Middle frontal gyrus (tissue), 1 donor: ENCODE data around the gene RNF144B.
"Not testable (repeated sequence)": the region's sequence is repeated elsewhere in the genome, so short reads cannot be mapped to it uniquely, and the experiment has no call there.

ENCODE experiments used
- DNase-seq: peaks from one replicate; pipeline ENCODE4 v3.0.0-alpha.2; 2015; ENCODE audit warnings: low spot score; ENCODE audit errors: extremely low spot score

RNF144B gene

DNA sequence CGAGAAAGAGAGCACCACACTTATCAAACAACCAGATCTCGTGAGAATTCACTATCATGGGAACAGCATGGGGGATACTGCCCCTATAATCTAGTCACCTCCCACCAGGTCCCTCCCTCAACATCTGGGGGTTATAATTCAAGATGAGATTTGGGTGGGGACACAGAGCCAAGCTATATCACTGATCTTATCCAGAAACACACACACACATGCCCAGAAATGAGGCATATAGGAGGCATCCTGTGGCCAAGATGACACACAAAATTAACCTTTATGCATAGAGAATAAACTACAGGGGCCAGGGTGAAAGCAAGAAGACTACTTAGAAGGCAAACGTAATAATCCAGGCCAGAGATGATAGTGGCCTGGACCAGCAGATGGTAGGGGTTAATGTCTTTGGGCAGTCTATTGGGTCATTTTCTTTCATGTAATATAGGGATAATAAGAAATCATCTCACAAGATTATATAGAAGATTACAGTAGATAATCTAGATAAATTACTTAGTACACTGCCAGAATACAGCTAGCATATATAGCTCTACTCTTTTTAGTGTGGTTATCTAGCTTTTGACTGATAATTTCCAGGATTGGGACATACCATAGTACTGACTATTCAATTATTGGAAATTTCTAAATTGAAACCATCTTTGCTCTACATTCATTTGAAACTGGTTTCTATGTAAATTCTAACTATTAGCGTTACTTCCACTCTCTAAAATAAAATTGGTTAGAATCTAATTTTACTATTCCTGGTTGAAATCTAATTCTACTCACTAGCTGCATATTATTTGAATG is 20.0 kb downstream of the RNF144B start:
- DNase-seq = no peak

DNA sequence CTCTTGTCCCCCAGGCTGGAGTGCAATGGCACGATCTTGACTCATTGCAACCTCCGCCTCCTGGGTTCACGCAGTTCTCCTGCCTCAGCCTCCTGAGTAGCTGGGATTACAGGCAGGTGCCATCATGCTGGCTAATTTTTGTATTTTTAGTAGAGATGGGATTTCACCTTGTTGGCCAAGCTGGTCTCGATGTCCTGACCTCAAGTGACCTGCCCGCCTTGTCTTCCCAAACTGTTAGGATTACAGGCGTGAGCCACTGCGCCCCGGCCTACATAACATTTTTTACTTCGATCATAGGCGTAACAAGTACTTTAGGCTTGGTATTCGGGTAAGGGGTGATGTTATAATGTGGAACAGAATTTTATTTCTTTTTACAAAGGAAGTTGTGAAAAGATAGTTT is 22.5 kb downstream of the RNF144B start:
- DNase-seq = not testable (repeated sequence)

DNA sequence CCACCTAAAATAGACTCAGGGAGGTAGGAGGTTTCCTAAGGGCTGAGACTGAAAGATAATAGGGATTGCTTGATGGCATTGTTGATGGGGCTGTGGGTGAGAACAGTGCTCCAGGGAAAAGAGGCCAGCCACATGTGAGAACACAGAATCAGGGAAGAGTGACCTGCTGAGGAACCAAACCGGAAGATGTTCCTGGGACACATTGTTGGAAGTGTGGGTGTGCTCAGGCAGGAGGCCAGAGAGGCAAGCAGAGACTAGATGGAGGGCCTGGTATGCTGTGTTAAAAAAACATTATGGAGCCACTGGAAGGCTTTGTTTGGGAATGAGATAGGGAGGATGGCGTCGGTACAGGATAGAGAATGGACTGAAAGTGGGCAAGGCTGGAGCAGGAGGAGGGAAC is 23.3 kb downstream of the RNF144B start:
- no peak for DNase-seq

DNA sequence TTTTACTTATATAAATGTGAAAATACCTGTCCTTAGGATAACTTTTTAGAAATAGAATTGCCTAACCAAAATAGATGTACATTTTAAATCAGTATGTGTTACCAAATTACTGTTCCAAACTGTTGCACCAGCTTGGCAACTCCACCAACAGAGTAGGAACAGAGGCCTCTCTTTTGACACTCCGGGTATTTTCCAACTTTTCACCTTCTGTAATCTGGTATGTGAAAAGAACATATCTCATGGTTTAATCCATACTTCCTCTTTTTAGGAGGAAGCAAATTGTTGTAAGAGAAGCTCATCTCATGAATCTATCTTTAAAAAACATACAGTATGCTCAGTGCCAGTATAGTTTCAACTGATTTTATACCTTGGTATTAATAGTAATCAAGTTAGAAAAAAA is 24.9 kb downstream of the RNF144B start:
- no peak for DNase-seq

DNA sequence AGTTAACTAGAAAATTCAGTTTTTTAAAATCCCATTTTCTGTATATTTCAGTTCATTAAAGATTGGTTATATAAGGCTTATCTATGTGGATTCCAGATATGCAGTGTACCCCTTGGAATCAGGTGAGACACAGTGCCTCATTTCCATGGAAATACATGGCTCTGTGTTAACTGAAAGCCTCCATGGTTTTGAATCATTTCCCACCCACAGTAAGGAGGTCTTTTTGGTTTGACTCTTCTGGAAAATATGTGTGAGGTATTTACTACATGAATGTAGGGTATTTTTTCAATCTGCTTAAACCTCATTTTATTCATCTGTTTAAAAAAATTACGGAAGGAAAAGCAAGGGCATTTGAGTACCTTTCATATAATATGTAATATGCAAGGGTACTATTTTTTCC is 25.5 kb downstream of the RNF144B start:
- DNase-seq = no peak

DNA sequence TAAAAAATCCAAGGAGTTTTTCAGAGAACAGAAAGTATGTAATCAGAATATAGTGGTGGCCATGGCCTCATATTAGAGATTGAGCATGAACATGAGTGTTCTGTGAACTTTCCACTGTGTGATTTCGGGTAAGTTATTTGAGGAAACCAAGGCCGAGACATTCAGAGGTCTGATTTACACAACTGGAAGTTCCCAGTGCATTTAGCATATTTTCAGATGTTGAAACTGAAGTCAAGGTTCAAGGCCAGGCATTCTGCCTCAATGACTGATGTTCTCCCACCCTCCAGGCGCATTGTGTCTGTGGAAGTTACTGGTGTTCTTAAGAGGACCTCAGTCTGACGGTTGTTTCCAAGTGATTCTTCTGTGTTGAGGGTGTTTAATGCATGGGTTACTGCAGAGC is 26.2 kb downstream of the RNF144B start:
- no peak for DNase-seq

DNA sequence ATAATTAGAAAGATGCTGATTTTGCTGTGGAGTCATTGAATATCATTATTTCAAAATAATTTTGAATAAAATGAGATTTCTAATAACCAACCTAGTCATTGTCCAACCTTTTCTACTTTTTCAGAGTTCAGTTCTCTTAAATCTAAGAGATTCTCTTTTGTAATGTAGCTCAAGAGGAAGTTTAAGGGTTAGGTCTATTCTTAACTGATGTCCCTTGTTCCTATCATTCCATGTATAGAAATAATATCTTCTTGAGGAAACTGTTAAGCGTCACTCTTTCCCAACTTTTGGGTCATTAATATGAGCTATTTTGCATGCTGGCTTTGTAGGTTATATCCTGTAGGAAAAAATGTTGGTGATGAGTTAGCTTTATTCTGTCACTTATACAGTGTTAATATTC is 27.0 kb downstream of the RNF144B start:
- DNase-seq = no peak

DNA sequence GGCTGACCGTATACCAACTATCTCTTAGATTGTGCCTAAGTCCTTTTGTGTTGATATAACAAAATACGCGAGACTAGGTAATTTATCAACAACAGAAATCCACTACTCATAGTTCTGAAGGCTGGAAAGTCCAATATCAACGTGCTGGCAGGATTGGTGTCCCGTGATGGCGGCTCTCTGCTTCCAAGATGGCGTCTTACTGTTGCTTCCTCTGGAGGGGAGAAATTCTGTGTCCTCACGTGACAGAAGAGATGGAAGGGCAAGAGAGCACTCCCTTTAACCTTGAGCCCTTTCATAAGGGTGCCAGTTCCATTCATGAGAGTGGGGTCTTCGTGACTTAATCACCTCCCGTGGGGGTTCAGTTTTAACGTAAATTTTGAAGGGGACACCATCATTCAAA is 28.1 kb downstream of the RNF144B start:
- no peak for DNase-seq

DNA sequence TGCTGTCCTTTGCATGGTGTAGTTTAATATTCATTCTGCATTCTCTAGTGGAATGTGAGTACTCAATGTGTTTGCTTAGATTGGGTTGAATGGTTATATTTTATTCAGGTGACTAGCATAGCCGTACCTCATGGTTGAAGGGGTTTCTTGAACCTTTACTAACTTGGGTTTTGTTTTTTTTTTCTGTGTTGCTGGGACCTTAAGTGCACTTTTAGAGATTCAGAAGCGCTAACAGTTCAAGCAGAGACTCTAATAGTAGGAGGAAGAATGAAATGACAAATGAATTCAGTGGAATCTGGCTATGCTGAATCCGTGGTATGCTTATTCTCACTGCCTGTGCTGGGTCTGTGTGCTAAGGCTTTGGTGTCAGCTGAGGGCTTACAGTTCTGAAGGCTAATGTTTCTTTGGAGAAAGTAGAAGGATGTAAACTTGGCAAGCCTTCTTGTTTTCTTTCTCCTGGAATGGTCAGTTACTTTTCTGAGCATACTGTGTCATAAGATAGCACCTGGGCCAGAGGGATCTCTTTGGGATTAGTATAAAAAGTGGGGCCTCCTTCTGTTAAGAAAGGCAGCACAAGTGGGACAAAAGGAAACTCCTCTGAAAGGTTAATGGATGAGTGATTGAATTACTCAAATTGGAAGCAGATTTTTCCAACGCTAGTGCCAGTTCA is 28.7 kb downstream of the RNF144B start:
- DNase-seq = no peak

DNA sequence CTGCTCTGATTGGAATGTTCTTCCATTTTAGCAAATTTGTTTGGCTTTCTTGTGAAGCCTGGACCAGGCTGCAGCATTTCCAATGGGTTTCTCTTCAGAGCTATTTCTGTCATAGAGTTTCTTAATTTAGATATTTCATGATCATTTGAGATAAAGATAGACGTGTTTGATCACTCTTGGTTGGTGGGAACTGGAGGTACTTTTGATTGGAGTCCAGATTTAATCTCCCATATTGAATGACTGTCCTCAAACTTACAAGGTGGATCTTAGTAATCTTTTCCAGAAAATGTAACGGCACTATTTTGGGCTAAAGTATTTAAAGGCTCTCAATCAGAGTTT is 29.2 kb downstream of the RNF144B start:
- DNase-seq = no peak

DNA sequence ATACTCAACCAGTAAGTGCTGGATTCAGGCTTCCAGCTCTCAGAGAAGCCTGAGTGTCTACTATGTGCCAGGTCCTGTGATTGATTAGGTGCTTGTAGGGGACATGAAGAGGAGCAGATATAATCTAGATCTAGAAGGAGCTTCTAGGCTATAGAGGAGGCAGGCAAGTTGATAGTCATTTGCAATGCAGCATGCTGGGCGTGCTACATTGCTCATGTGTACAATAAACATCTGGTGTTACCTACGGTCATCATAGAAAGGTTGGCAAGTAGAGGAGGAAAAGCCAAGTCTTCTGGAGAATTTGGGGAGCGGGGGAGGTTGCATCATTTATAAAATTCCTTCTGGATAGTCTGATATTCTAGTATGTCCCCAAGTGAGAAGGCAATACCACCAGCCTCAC is 33.2 kb downstream of the RNF144B start:
- no peak for DNase-seq

DNA sequence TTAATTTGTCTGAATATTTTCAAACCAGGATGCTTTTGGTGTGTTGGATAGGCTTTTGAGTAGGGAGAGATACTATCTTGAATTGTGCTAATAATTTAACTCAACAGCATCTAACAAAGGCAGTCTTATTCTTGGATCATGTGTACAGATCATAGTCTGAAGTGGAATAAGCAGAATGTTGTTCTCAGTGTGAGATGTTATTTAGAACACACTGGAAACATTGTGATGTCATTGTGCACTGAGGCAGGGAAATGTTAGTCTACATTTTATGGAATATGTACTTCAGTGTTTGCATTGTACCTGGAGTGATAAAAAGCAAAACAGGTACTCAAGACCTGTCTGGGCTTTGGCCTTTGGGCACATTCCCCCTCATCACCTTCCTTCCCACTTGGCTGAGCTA is 35.0 kb downstream of the RNF144B start:
- DNase-seq = no peak

DNA sequence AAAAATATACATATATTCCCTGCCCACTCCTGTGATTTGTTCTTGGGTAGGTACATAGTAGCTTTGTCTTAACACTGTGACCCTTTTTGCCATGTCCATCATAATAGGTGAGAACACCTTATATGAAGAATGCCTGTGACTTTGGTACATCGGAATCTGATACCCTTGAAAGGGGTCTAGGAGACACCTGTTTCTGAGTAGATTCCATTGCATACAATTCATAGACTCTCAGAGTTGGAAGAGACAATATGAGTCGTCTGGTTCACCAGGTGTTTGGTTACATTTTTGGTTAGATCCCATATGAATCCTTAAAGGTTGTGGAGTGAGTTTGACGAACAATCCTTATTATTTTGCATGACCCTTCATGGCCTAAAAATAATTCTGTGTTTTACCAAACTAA is 36.3 kb downstream of the RNF144B start:
- DNase-seq = no peak

DNA sequence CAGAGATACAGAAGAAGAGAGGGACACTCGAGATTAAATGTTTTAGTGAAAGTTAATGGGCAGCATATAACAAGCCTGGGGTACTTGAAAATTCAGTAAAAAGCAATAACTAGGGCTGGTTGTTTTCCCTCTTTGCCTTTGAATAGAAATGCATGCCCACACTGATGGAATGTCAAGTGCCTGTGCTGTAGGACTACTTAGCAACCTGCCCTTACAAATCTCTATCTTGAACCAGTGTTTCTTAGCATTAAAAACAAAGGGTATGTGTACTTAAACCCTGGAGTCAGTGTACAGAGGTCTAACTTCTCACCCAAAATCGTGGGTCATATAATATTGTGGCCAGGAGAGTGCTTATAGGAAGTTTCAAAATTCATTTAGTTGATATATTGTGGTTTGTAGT is 37.1 kb downstream of the RNF144B start:
- no peak for DNase-seq

DNA sequence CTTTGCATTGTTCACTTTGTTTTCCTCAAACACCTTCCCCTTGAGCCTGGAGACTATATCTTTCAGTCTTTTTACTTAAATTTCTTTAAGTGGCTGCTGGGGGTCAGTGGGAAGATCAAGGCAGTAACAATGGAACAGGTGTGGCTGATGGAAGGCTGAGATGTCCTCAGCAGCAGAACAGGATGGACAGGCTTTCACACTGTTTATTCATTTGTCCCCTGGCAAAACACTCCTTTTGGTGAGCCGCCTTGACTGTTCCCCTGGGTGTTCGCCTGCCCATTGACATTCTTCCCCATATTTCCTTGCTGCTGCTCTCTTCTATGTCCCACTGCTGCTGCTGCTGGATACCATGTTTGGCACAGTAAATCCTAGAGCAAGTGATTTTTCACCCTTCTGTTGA is 38.1 kb downstream of the RNF144B start:
- no peak for DNase-seq

DNA sequence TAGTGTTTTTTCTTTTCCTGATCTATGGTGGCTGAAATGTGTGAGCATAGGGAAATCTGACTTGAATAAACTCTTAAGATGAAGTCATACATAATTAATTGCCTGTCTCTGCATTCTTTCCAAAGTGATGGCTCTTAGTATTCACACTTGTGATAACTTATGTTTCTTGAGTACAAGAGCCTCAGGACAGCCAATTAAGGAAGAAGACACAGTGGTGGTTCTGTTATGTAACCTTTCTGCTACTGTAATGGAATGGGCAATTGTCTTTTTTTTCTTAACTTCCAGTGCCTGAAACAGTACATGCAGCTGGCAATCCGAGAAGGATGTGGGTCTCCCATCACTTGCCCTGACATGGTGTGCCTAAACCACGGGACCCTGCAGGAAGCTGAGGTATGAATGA is 40.1 kb downstream of the RNF144B start:
- DNase-seq = no peak

DNA sequence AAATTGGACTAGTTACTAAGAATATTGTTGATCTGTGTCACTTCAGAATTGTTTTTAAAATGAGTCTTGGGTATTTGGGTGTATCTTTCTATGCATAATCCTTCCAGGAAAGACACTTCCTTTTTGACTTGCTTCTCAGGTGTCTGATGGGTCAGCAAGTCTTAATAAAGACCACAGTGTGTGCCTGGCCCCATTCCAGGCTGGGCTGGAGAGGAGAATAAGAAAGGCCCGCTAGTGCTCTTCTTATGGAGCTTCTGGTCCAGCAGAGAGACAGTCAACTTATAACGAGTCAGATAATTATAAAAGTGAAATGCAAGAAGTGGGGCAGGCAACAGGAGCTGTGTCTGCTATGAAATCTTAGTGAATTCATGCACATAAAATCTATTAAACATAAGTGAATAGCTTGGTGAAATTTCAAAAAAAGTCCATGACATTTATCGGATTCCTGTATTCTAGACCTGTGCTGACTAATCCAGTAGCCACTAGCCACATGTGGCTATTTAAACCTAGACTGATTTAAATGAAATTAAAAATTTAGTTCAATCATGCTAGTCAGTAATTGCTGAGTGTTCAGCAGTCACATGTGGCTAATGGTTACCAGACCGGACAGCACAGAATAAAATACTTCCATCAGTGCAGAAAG is 42.6 kb downstream of the RNF144B start:
- DNase-seq = no peak

DNA sequence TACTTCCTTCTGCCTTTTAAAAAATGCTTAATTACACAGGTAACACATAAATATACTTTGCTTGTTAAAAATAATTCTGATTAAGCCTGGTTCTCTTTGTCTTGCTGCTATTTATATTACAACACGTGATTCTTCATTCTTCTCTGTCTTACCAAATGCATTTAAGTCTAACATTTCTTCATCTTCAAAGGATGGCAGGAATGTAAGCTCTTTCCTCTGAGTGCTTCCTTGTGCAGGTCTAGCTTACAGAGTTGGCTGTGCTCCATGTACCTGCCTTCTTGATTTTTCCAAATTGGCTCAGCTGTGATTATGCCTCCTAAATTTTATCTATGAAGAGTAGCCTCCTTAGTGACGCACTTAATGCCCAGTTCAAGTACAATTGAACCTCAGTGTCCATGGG is 44.4 kb downstream of the RNF144B start:
- no peak for DNase-seq

DNA sequence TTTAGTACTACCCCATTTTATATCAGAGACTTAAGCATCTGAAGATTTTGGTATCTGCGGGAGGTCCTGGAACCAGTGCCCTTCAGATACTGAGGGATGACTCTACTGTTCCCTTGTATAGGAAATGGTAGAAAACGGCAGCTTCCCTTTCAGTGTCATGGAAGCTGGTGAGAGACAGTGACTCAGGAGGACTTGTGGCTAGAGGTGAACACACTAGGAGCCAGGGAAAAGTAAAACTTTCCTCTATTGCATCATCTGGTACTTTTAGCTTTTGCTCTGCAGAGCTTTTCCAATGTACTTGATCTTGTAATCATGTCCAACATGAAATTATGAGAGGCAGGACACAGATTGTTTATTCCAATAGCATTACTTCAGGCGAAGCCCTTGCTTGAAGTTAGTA is 45.0 kb downstream of the RNF144B start:
- no peak for DNase-seq

DNA sequence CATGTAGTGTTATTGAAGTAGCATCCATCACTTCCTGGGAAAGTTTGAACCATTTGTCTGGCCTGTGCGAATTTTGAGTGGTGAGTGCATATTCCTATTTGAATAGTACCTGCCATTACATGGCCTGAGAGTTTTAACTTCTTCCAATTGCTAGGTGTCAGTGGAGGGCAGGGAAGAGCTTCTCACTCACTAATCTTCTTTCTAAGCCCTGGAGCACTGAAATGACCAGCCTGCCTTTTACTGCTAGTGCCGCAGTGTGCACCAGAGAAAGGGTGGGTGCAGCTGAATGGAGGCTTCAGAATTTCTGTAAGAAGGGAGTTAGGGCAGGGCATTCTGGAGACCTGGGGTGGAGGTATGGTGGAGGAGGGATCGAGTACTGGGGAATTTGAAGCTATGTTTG is 45.5 kb downstream of the RNF144B start:
- no peak for DNase-seq

DNA sequence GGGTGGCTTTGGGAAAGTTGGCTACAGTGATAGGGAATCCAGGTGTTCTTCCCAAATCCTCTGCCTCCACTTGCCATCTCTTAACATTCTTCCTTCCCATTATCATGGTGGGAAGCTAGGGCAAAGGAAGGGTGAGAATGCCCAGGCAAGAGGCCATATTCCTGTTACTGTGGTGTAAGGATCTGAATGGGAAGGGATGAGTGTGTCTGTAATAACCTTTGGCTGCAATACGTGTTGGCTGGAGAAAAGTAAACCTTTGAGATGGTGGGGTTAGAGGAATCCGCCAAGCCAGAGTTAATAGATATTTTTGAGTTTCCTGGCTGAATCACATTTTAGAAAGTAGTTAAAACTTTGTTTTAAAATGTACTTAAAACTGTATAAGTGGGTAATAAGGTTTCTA is 45.9 kb downstream of the RNF144B start:
- DNase-seq = no peak

DNA sequence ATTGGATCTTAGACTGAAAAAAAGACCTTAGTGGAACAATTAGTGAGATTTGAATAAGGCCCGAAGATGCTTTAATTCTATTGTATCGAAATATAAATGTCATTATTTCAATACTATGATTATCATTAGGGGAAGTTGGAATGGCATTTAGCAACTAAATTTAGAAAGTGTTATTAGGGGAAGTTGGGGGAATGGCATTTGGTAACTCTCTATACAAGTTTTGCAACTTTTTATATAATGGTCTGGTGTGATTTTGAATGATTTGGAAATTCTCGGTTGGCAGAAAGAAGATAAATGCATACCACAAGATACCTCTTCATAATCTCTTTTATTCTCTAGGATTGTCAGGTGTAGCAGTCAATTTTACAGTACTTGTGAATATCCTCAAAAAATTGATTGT is 49.2 kb downstream of the RNF144B start:
- DNase-seq = no peak

DNA sequence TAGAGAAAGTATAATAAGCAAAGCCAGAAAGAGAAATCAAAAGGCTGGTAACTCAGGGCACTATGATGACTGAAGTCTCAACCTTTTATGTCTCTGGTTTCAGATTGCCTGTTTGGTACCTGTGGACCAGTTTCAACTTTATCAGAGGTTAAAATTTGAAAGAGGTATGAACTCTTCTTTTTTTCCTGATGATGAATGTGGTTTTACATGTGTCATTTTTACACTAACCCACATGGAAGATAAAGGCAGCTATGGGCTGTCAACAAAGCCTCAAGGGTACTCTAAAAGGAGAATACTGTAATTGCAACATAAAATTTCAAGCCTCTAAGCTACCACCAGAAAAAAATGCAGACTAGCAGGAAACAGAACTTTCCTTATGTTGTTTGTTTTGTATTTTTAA is 52.4 kb downstream of the RNF144B start:
- DNase-seq = no peak
